IMR-90 (cell line): ENCODE results near the gene CD72. TPM values are rescaled to one million over a fixed set of nuclear protein-coding genes. Genes with fewer than 3 reads are reported as not detected.
"Not testable (repeated sequence)": the region's sequence is repeated elsewhere in the genome, so short reads cannot be mapped to it uniquely, and the experiment has no call there.

Source experiments
- ATAC-seq: fragments of 200-7000 bp; cut with Tn5 transposase; 2 replicates; pipeline ENCODE4 v1.9.1; 2020; ENCODE audit warnings: low read depth, mild to moderate bottlenecking, moderate library complexity
- BruUV-seq: library from RNA; stranded (reverse); fragments of 400-500 nt; replicated peaks from 2 replicates; lab custom pipeline; 2021; lab: Mats Ljungman, UMichigan
- CTCF ChIA-PET: fragments of 300-600 bp; formaldehyde crosslinking; extraction: SDS; loops from one replicate; lab custom pipeline; 2021; ENCODE audit warnings: antibody characterized with exemption; lab: Yijun Ruan, JAX
- POLR2A ChIA-PET: fragments of 300-600 bp; sonication (Branson Sonifier 250); formaldehyde crosslinking; loops from one replicate; lab custom pipeline; 2022; ENCODE audit warnings: antibody characterized with exemption; ENCODE audit not compliant: unreplicated experiment; lab: Charles Lee
- DNase-seq: peaks from one replicate; pipeline ENCODE4 v3.0.0; 2013
- H2AFZ ChIP-seq: replicated peaks from 2 replicates; pipeline ENCODE3; 2013; ENCODE audit warnings: low read length, mild to moderate bottlenecking; ENCODE audit not compliant: poor library complexity
- H2AK5ac ChIP-seq: 2 replicates; pipeline ENCODE4 v1.6.1; 2013; ENCODE audit warnings: low read depth, low read length, inconsistent platforms
- H2AK9ac ChIP-seq: replicated peaks from 2 replicates; pipeline ENCODE3; 2013; ENCODE audit warnings: mild to moderate bottlenecking, low read depth, low read length, moderate library complexity; ENCODE audit not compliant: poor library complexity
- H2BK120ac ChIP-seq: 2 replicates; pipeline ENCODE4 v1.6.1; 2013; ENCODE audit warnings: low read depth, low read length, inconsistent platforms
- H2BK15ac ChIP-seq: 3 replicates; pipeline ENCODE4 v1.6.1; 2013; ENCODE audit warnings: low read depth, low read length, inconsistent platforms
- H2BK20ac ChIP-seq: 2 replicates; pipeline ENCODE4 v1.6.1; 2013; ENCODE audit warnings: low read depth, mild to moderate bottlenecking, inconsistent platforms, low read length, moderate library complexity
- H2BK5ac ChIP-seq: 2 replicates; pipeline ENCODE4 v1.6.1; 2013; ENCODE audit warnings: mild to moderate bottlenecking, low read depth, low read length, inconsistent platforms; ENCODE audit not compliant: poor library complexity, severe bottlenecking
- H3K14ac ChIP-seq: replicated peaks from 2 replicates; pipeline ENCODE4 v1.6.1; 2013; ENCODE audit warnings: low read depth, low read length, inconsistent platforms
- H3K18ac ChIP-seq: 2 replicates; pipeline ENCODE4 v1.6.1; 2013; ENCODE audit warnings: low read depth, low read length, control low read depth
- H3K23ac ChIP-seq: 2 replicates; pipeline ENCODE4 v1.6.1; 2013; ENCODE audit warnings: low read depth, low read length, inconsistent platforms
- H3K27ac ChIP-seq: 2 replicates; pipeline ENCODE4 v1.5.1; 2013; ENCODE audit warnings: mild to moderate bottlenecking, control low read depth, low read length; ENCODE audit not compliant: insufficient read depth
- H3K27me3 ChIP-seq: 2 replicates; pipeline ENCODE4 v1.6.1; 2013; ENCODE audit warnings: low read length; ENCODE audit not compliant: control insufficient read depth, insufficient read depth
- H3K36me3 ChIP-seq: 2 replicates; pipeline ENCODE4 v1.6.1; 2013; ENCODE audit warnings: low read length, mixed read lengths; ENCODE audit not compliant: control insufficient read depth, insufficient read depth
- H3K4ac ChIP-seq: 2 replicates; pipeline ENCODE4 v1.6.1; 2013; ENCODE audit warnings: low read depth, low read length, inconsistent platforms
- H3K4me1 ChIP-seq: 2 replicates; pipeline ENCODE4 v1.6.1; 2013; ENCODE audit warnings: low read length, mixed read lengths; ENCODE audit not compliant: control insufficient read depth, insufficient read depth
- H3K4me2 ChIP-seq: 2 replicates; pipeline ENCODE4 v1.6.1; 2013; ENCODE audit warnings: low read depth, mild to moderate bottlenecking, control low read depth, low read length, moderate library complexity
- H3K4me3 ChIP-seq: 2 replicates; pipeline ENCODE4 v1.5.1; 2013; ENCODE audit warnings: low read depth, mild to moderate bottlenecking, control low read depth, low read length, moderate library complexity; ENCODE audit not compliant: insufficient read depth
- H3K56ac ChIP-seq: 2 replicates; pipeline ENCODE4 v1.6.1; 2013; ENCODE audit warnings: low read length, inconsistent platforms; ENCODE audit not compliant: insufficient read depth; ENCODE audit errors: extremely low read depth
- H3K79me1 ChIP-seq, 2 experiments: 2 replicates each; pipeline ENCODE4 v1.6.1; 2013; ENCODE audit warnings: low read length in 2 of 2, inconsistent platforms in 1 of 2, low read depth in 1 of 2
- H3K9ac ChIP-seq: 2 replicates; pipeline ENCODE4 v1.6.1; 2013; ENCODE audit warnings: low read depth, low read length, control low read depth
- H3K9me1 ChIP-seq: 2 replicates; pipeline ENCODE4 v1.6.1; 2013; ENCODE audit warnings: low read length, inconsistent platforms; ENCODE audit not compliant: insufficient read depth
- H3K9me3 ChIP-seq: 2 replicates; pipeline ENCODE4 v1.6.1; 2013; ENCODE audit warnings: low read length; ENCODE audit not compliant: control insufficient read depth, insufficient read depth
- H4K20me1 ChIP-seq: 2 replicates; pipeline ENCODE4 v1.6.1; 2013; ENCODE audit warnings: low read length, inconsistent platforms; ENCODE audit not compliant: insufficient read depth
- H4K5ac ChIP-seq: 2 replicates; pipeline ENCODE4 v1.6.1; 2013; ENCODE audit warnings: mild to moderate bottlenecking, low read depth, low read length, control low read depth
- H4K8ac ChIP-seq, 2 experiments: 2 replicates each; pipeline ENCODE4 v1.6.1; 2013; ENCODE audit warnings: low read depth in 2 of 2, low read length in 2 of 2, control low read depth in 1 of 2, inconsistent platforms in 1 of 2
- H4K91ac ChIP-seq: 2 replicates; pipeline ENCODE4 v1.6.1; 2013; ENCODE audit warnings: low read depth, low read length, inconsistent platforms; ENCODE audit not compliant: insufficient read depth
- WGBS, 2 experiments: methylation state at CpG; one replicate each; pipeline versions ENCODE4 v1.1.5 to v1.1.7; 2013; ENCODE audit warnings: missing lambda C conversion rate in 2 of 2; ENCODE audit not compliant: insufficient read length in 1 of 2; ENCODE audit errors: extremely low coverage in 2 of 2; 5-methylcytosine and 5-hydroxymethylcytosine counted together
- dilution Hi-C: fragments of 300-500 bp; cut with HindIII; formaldehyde crosslinking; loops from one replicate; pipeline ENCODE4 v1.14.3; 2018; ENCODE audit warnings: low sequenced_read_pairs; ENCODE audit not compliant: unreplicated experiment
- in situ Hi-C: fragments of 300-500 bp; cut with MboI; formaldehyde crosslinking; loops from 3 replicates; pipeline ENCODE4 v1.14.3; 2019; ENCODE audit warnings: low sequenced_read_pairs, inconsistent platforms, mixed read lengths
- intact Hi-C: fragments of 100-400 bp; cut with micrococcal nuclease; formaldehyde crosslinking; loops from 2 replicates; pipeline ENCODE4 v1.10.0; 2022
- polyA plus RNA-seq, 3 experiments: library from polyadenylated mRNA; depleted of rRNA; stranded (reverse); fragments of >200 nt; gene quantifications; 2 replicates each; pipeline ENCODE4 v1.2.3, GENCODE V29; 2012; ENCODE audit warnings: low replicate concordance in 1 of 3
- total RNA-seq: library from RNA; depleted of rRNA; stranded (reverse); fragments of >200 nt; gene quantifications from 2 replicates; pipeline ENCODE4 v1.2.3, GENCODE V29; 2012

The CD72 gene
- total and polyA plus RNA-seq, 2 of the 4 experiments (the other 2 are of a cell fraction), result 0.36 to 0.58 TPM

- H2BK20ac ChIP-seq, H3K23ac ChIP-seq, H2AK9ac ChIP-seq, H2BK5ac ChIP-seq, H3K27ac ChIP-seq, ATAC-seq, BruUV-seq, H2BK120ac ChIP-seq, H4K8ac ChIP-seq, H3K27me3 ChIP-seq, H3K4me1 ChIP-seq, H3K4me2 ChIP-seq, H2BK15ac ChIP-seq, H4K5ac ChIP-seq, DNase-seq, H3K18ac ChIP-seq, H3K36me3 ChIP-seq, H3K9ac ChIP-seq, H4K91ac ChIP-seq, CTCF ChIA-PET, H3K14ac ChIP-seq, H2AK5ac ChIP-seq, in situ Hi-C loops, H4K20me1 ChIP-seq, dilution Hi-C loops, H2AFZ ChIP-seq, H3K56ac ChIP-seq, H3K79me1 ChIP-seq, POLR2A ChIA-PET, intact Hi-C loops, H3K4ac ChIP-seq, H3K9me1 ChIP-seq, H3K4me3 ChIP-seq: not testable (repeated sequence)
- no CpG with 5 or more reads among the region's 6 CpGs for WGBS, 2 experiments
- peaks cover 12% of the 10 kb centered on the region for H3K9me3 ChIP-seq
Measured at GRCh38 chr9:35583521-35583920, 34.7 kb downstream of the CD72 start.

GRCh38 chr9:35579659-35580227 is 38.5 kb downstream of the CD72 start:
- H3K9me1 ChIP-seq, H3K56ac ChIP-seq, H3K4ac ChIP-seq, dilution Hi-C loops, H3K4me3 ChIP-seq, H4K91ac ChIP-seq, H4K20me1 ChIP-seq, H3K36me3 ChIP-seq, H2AFZ ChIP-seq, H4K5ac ChIP-seq, H2AK9ac ChIP-seq, intact Hi-C loops, H3K18ac ChIP-seq, ATAC-seq, H3K23ac ChIP-seq, H3K4me2 ChIP-seq, H3K4me1 ChIP-seq, H3K79me1 ChIP-seq, BruUV-seq, H3K27me3 ChIP-seq, H2AK5ac ChIP-seq, DNase-seq, H2BK120ac ChIP-seq, in situ Hi-C loops, H3K9ac ChIP-seq, CTCF ChIA-PET, H2BK20ac ChIP-seq, POLR2A ChIA-PET, H3K27ac ChIP-seq, H2BK15ac ChIP-seq, H4K8ac ChIP-seq, H2BK5ac ChIP-seq, H3K14ac ChIP-seq: not testable (repeated sequence)
- H3K9me3 ChIP-seq, result peaks cover 11% of the 10 kb centered on the region
- WGBS, 2 experiments, result 67% methylated on average over 1 of the region's 1 CpG; no CpG with 5 or more reads in 1 of the 2 experiments
